ENCODE measurements around the gene SRXN1.
"Not testable (repeated sequence)": the region's sequence is repeated elsewhere in the genome, so short reads cannot be mapped to it uniquely, and the experiment has no call there.

SRXN1 gene

DNA sequence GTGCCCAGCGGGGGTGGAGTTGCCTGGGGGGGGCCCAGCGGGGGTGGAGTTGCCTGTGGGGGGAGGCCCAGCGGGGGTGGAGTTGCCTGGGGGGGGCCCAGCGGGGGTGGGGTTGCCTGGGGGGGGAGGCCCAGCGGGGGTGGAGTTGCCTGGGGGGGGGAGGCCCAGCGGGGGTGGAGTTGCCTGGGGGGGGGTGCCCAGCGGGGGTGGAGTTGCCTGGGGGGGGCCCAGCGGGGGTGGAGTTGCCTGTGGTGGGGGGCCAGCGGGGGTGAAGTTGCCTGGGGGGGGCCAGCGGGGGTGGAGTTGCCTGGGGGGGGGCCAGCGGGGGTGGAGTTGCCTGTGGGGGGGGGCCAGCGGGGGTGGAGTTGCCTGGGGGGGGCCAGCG is 11.0 kb downstream of the SRXN1 start:
- H3K36me3 Mint-ChIP-seq; H3K9me3 Mint-ChIP-seq; DNase-seq (ENCODE audit: low spot score in 2 of 2); H3K4me1 Mint-ChIP-seq; H3K27ac Mint-ChIP-seq; ATAC-seq (ENCODE audit: low read depth); H3K4me3 Mint-ChIP-seq: not testable (repeated sequence)
- H3K27me3 Mint-ChIP-seq, result peaks cover 19% of the 10 kb centered on the region

DNA sequence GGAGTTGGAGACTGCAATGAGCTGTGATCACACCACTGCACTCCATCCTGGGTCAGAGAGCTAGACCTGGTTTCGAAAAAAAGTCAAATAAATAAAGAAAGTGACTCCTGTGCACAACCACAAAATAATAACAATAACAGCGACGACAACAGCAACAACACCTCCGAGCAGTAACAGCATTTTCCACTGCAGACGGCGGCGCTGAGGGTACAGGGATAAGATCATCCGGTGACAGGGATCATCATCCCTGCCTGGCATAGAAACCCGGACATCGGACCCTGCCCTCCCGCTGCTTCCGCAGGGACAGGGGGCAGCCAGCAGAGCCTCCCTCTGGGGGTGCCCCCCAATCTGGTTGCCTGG is 11.5 kb downstream of the SRXN1 start:
- ATAC-seq (ENCODE audit: low read depth), result no peak
- H3K36me3 Mint-ChIP-seq, result no peaks in the 10 kb centered on the region
- no peak for DNase-seq (ENCODE audit: low spot score in 2 of 2)
- no peak overlapping the region for H3K27ac Mint-ChIP-seq
- peaks cover 3% of the 10 kb centered on the region for H3K4me1 Mint-ChIP-seq
- H3K9me3 Mint-ChIP-seq, result no peaks in the 10 kb centered on the region
- H3K4me3 Mint-ChIP-seq, result no peak overlapping the region
- H3K27me3 Mint-ChIP-seq, result peaks cover 19% of the 10 kb centered on the region

- DNase-seq (ENCODE audit: low spot score in 2 of 2), result no peak
- Mint-ChIP-seq H3K27me3 (peaks cover 19% of the 10 kb centered on the region), H3K4me3 (no peak overlapping the region), H3K27ac (no peak overlapping the region), H3K9me3 (no peaks in the 10 kb centered on the region), H3K36me3 (no peaks in the 10 kb centered on the region), H3K4me1 (peaks cover 3% of the 10 kb centered on the region)
- no peak for ATAC-seq (ENCODE audit: low read depth)
These were observed 12.1 kb downstream of the SRXN1 start for GRCh38 chr20:640674-641515.

DNA sequence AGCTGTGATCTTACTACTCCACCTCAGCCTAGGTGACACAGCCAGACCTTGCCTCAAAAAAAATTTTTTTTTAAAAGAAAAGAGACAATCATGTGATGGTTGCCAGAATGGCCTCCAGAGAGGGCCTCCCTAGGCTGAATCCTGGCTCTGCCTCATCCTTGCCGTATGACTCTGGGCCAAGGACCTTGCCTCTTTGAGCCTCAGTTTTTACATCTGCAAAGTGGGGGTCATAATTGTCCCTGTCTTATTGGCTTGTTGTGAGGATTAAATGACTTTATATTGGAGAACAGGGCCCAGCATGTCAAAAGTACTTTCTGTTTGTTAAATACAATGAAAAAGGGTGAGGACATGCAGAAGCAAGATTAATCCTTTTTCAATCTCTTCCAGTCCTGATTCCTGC is 14.4 kb downstream of the SRXN1 start:
- no peaks in the 10 kb centered on the region for H3K4me1 Mint-ChIP-seq
- DNase-seq (ENCODE audit: low spot score in 2 of 2) (no peak), ATAC-seq (ENCODE audit: low read depth) (no peak)
- no peaks in the 10 kb centered on the region for H3K9me3 Mint-ChIP-seq
- H3K27me3 Mint-ChIP-seq, result peaks cover 20% of the 10 kb centered on the region
- no peaks in the 10 kb centered on the region for H3K36me3 Mint-ChIP-seq
- H3K4me3 Mint-ChIP-seq, result no peak overlapping the region
- H3K27ac Mint-ChIP-seq, result no peak overlapping the region

DNA sequence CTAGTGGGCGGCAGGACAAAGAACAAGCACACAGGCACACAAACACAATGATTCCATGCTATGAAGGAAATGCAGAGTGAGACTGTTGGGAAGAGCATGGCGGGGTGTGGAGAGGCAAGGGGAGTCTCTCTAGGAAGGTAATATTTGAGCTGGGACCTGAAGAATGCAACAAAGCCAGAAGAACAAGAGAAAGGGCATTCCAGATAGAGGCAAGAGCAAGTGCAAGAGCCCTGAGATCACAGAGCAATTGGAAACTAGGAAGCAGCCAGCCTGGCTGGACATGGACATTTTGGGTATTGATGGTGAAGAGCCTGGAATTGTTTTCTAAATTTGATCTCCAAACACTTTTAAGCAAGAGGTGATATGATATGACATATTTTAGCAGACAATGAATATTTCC is 15.4 kb downstream of the SRXN1 start:
- no peak overlapping the region for H3K4me3 Mint-ChIP-seq
- H3K36me3 Mint-ChIP-seq, result no peaks in the 10 kb centered on the region
- H3K27me3 Mint-ChIP-seq, result peaks cover 15% of the 10 kb centered on the region
- H3K9me3 Mint-ChIP-seq, result no peaks in the 10 kb centered on the region
- ATAC-seq (ENCODE audit: low read depth) (no peak), DNase-seq (ENCODE audit: low spot score in 2 of 2) (no peak)
- H3K4me1 Mint-ChIP-seq, result no peaks in the 10 kb centered on the region
- no peak overlapping the region for H3K27ac Mint-ChIP-seq

GRCh38 chr20:635893-636338 is 17.1 kb downstream of the SRXN1 start:
- no peaks in the 10 kb centered on the region for H3K9me3 Mint-ChIP-seq
- peaks cover 15% of the 10 kb centered on the region for H3K27me3 Mint-ChIP-seq
- H3K4me3 Mint-ChIP-seq, result no peak overlapping the region

DNA sequence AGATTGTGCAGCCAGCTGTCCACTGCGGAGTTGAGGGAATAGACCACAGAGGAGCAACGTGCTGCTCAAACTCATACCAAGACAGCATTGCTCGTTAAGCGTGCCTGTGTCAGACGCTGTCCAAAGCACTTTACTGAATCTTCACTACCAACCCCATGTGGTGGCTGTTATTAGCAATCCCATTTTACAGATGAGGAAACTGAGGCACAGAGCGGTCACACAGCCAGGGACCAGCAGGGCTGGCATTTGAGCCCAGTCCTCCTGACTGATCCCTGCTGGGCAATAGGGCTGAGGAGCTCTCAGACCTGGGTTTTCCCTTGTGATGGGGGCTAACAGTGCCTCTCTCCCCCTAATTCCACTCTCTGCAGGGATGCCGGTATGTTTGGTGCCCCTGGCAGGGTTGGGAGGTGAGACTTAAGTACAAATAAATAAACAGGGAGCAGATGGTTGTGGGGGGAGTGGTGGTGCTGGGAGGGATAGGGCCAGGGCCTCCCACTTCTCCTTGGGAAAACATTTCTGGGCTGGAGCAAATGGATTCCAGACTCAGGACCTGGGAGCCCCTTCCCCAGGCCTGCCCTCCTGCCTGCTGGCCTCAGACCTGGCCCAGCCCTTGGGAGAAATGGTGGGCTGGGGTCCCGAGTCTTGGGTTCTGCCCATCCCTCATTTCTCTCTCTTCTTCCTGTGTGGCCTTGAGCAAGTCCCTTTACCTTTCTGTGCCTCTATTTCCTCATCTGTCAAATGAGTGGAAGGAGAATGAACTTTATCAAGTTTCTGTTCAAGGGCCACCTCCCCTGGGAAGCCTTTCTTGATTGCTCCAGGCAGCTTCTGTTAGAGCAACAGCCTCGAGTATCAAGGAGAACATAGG is 17.7 kb downstream of the SRXN1 start:
- Mint-ChIP-seq H3K4me3 (no peak overlapping the region), H3K36me3 (no peaks in the 10 kb centered on the region), H3K9me3 (no peaks in the 10 kb centered on the region), H3K4me1 (no peaks in the 10 kb centered on the region), H3K27ac (no peak overlapping the region), H3K27me3 (peaks cover 14% of the 10 kb centered on the region)
- no peak for ATAC-seq (ENCODE audit: low read depth)
- no peak for DNase-seq (ENCODE audit: low spot score in 2 of 2)

More at GRCh38 chr20:635893-636338, 17.1 kb downstream of the SRXN1 start:
- ATAC-seq (ENCODE audit: low read depth) (no peak), DNase-seq (ENCODE audit: low spot score in 2 of 2) (no peak)
- Mint-ChIP-seq H3K27ac (no peak overlapping the region), H3K36me3 (no peaks in the 10 kb centered on the region), H3K4me1 (no peaks in the 10 kb centered on the region)

DNA sequence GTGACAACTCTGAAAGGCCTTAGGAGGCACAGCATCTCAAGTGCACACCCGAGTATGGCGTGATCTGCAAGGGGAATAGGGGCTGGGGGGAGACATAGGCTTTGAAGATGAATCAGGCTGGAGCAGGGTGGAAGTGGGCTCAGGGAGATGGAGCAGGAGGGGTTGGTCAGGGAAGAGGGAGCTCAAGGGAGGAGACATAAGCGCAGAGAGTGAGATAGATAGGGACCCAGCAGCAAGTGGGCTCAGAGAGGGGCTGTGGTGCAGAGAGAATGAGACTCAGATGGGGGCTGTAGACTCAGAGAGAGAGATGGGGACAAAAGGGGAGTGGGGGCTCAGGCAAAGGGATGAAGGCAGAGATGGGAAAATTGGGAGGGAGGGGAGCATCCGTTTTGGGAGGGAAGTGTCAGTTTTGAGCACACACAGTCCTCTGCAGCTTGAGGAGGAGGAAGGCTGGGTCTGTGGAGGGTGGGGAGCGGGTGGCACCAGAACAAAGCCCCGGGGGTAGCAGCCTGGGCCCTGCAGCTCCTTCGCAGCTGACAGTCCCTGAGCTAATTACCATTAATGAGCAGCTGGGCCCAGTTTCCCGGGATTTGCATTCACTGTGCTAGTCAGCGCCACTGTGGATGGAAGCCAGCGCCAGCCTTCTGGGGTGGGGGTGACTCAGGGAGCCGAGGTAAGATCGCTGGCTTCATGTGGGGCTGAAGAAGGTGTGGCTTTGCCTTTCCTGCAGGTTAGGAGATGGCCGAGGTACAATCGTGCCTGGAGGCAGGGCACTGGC is 18.7 kb downstream of the SRXN1 start:
- no peaks in the 10 kb centered on the region for H3K36me3 Mint-ChIP-seq
- peaks cover 14% of the 10 kb centered on the region for H3K27me3 Mint-ChIP-seq
- H3K27ac Mint-ChIP-seq, result no peak overlapping the region
- H3K4me1 Mint-ChIP-seq, result no peaks in the 10 kb centered on the region
- no peaks in the 10 kb centered on the region for H3K9me3 Mint-ChIP-seq
- H3K4me3 Mint-ChIP-seq, result no peak overlapping the region
- ATAC-seq (ENCODE audit: low read depth) (no peak), DNase-seq (ENCODE audit: low spot score in 2 of 2) (no peak)

DNA sequence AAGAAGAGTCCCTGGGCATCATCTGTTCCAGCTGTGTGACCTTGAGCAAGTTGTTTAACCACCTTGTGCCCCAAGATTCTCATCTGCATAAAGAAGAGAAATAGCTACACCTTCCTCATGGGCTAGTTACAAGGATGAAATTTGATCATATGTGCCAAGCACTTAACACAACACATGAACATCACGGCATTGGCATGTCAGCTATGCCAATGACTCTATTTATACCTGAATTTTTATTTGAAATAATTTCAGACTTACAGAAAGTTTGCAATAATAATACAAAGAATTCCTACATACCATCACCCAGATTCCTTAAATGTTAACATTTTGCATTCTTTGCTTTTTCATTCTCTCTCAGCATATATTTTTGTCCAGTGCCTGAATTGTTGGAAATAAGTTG is 21.9 kb downstream of the SRXN1 start:
- H3K9me3 Mint-ChIP-seq, result no peaks in the 10 kb centered on the region
- no peaks in the 10 kb centered on the region for H3K36me3 Mint-ChIP-seq
- H3K4me1 Mint-ChIP-seq, result no peaks in the 10 kb centered on the region
- H3K27ac Mint-ChIP-seq, result no peak overlapping the region
- H3K27me3 Mint-ChIP-seq, result peaks cover 13% of the 10 kb centered on the region
- no peak overlapping the region for H3K4me3 Mint-ChIP-seq
- DNase-seq (ENCODE audit: low spot score in 2 of 2) (no peak), ATAC-seq (ENCODE audit: low read depth) (no peak)

GRCh38 chr20:626579-626978 is 26.4 kb downstream of the SRXN1 start:
- no peak for DNase-seq (ENCODE audit: low spot score in 2 of 2)
- Mint-ChIP-seq H3K27ac (no peak overlapping the region), H3K4me1 (no peaks in the 10 kb centered on the region), H3K4me3 (no peak overlapping the region), H3K9me3 (peaks cover 3% of the 10 kb centered on the region), H3K36me3 (peaks cover 2% of the 10 kb centered on the region), H3K27me3 (peaks cover 17% of the 10 kb centered on the region)
- no peak for ATAC-seq (ENCODE audit: low read depth)

- H3K4me3 Mint-ChIP-seq, result no peak overlapping the region
- no peak for DNase-seq (ENCODE audit: low spot score in 2 of 2)
These were observed 27.6 kb downstream of the SRXN1 start for GRCh38 chr20:625360-625932.

GRCh38 chr20:623704-624103 is 29.3 kb downstream of the SRXN1 start:
- no peak overlapping the region for H3K4me3 Mint-ChIP-seq
- H3K27me3 Mint-ChIP-seq, result peaks cover 22% of the 10 kb centered on the region
- peaks cover 3% of the 10 kb centered on the region for H3K9me3 Mint-ChIP-seq
- DNase-seq (ENCODE audit: low spot score in 2 of 2) (no peak), ATAC-seq (ENCODE audit: low read depth) (no peak)
- no peak overlapping the region for H3K27ac Mint-ChIP-seq
- H3K4me1 Mint-ChIP-seq, result no peaks in the 10 kb centered on the region
- peaks cover 2% of the 10 kb centered on the region for H3K36me3 Mint-ChIP-seq

More at GRCh38 chr20:625360-625932, 27.6 kb downstream of the SRXN1 start:
- Mint-ChIP-seq H3K27ac (no peak overlapping the region), H3K9me3 (peaks cover 3% of the 10 kb centered on the region), H3K4me1 (no peaks in the 10 kb centered on the region), H3K36me3 (peaks cover 2% of the 10 kb centered on the region), H3K27me3 (peaks cover 19% of the 10 kb centered on the region)
- ATAC-seq (ENCODE audit: low read depth), result no peak

GRCh38 chr20:623021-623420 is 30.0 kb downstream of the SRXN1 start:
- H3K9me3 Mint-ChIP-seq, result peaks cover 5% of the 10 kb centered on the region
- no peak overlapping the region for H3K4me3 Mint-ChIP-seq
- DNase-seq (ENCODE audit: low spot score in 2 of 2) (no peak), ATAC-seq (ENCODE audit: low read depth) (no peak)
- no peak overlapping the region for H3K27ac Mint-ChIP-seq
- peaks cover 2% of the 10 kb centered on the region for H3K36me3 Mint-ChIP-seq
- H3K27me3 Mint-ChIP-seq, result peaks cover 22% of the 10 kb centered on the region
- no peaks in the 10 kb centered on the region for H3K4me1 Mint-ChIP-seq

Data from memory B cell (primary cell).